HG03378 (cell line): ENCODE measurements around the gene EFHB.
"Not testable (repeated sequence)": the region's sequence is repeated elsewhere in the genome, so short reads cannot be mapped to it uniquely, and the experiment has no call there.

Experiments
- ATAC-seq: cut with Tn5 transposase; IDR thresholded peaks from one replicate; pipeline ENCODE4 v1.9.1; 2021; ENCODE audit warnings: mild to moderate bottlenecking, moderate library complexity; ENCODE audit not compliant: unreplicated experiment

Gene EFHB

GRCh38 chr3:19931180-19931692 lies 2.8 kb downstream of the EFHB start:
- peak; percentile 91 for ATAC-seq

- ATAC-seq = no peak
Observed at GRCh38 chr3:19920401-19921080, 13.5 kb downstream of the EFHB start.

GRCh38 chr3:19917167-19917566 lies 16.9 kb downstream of the EFHB start:
- no peak for ATAC-seq

- no peak for ATAC-seq
Observed at GRCh38 chr3:19911452-19911851, 22.6 kb downstream of the EFHB start.

- no peak for ATAC-seq
Observed at GRCh38 chr3:19907523-19907922, 26.5 kb downstream of the EFHB start.

GRCh38 chr3:19903649-19904048 lies 30.4 kb downstream of the EFHB start:
- ATAC-seq = no peak

- no peak for ATAC-seq
Observed at GRCh38 chr3:19901918-19902317, 32.1 kb downstream of the EFHB start.

- ATAC-seq = no peak
Observed at GRCh38 chr3:19901337-19901736, 32.7 kb downstream of the EFHB start.

GRCh38 chr3:19899833-19900232 lies 34.2 kb downstream of the EFHB start:
- ATAC-seq = not testable (repeated sequence)

GRCh38 chr3:19899264-19899663 lies 34.8 kb downstream of the EFHB start:
- no peak for ATAC-seq

- no peak for ATAC-seq
Observed at GRCh38 chr3:19898721-19899120, 35.3 kb downstream of the EFHB start.

- no peak for ATAC-seq
Observed at GRCh38 chr3:19891740-19892139, 42.3 kb downstream of the EFHB start.

GRCh38 chr3:19888428-19889152 lies 45.4 kb downstream of the EFHB start:
- ATAC-seq = no peak

- ATAC-seq = not testable (repeated sequence)
Observed at GRCh38 chr3:19887122-19887521, 46.9 kb downstream of the EFHB start.

- no peak for ATAC-seq
Observed at GRCh38 chr3:19886404-19886803, 47.6 kb downstream of the EFHB start.

GRCh38 chr3:19885468-19885867 lies 48.5 kb downstream of the EFHB start:
- ATAC-seq = peak; percentile 51

- ATAC-seq = no peak
Observed at GRCh38 chr3:19881852-19882251, 52.2 kb downstream of the EFHB start.

GRCh38 chr3:19881036-19881435 lies 53.0 kb downstream of the EFHB start:
- ATAC-seq = no peak

GRCh38 chr3:19877656-19878055 lies 56.4 kb downstream of the EFHB start:
- no peak for ATAC-seq

GRCh38 chr3:19866751-19867347 lies 67.2 kb downstream of the EFHB start:
- ATAC-seq = peak; percentile 90

GRCh38 chr3:19855318-19855717 lies 78.7 kb downstream of the EFHB start:
- ATAC-seq = not testable (repeated sequence)

GRCh38 chr3:19846609-19847008 lies 87.4 kb downstream of the EFHB start:
- not testable (repeated sequence) for ATAC-seq
